Measurements from ENCODE around the gene HPS1.

DNA sequence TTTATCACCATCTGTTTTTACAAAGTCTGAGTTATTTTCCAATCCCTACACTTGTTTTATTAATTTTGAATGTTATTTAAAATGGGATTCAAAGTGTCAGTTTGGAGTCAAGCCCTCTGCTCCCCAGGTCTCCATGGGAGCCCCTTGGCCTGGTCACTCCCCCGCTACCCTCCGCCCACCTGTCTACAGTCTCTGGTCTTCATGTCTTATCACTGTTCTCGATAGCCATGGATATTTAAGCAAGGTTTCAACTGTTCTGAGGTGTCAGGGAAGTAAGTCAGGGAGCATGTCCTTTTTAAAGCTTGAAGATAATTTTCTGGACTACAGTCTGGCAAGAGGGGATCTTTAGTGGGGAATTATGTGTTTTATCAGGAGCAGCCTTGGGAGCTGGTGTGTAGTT, 19.1 kb upstream of the HPS1 start:
- TF ChIP-seq POLR2A (IDR thresholded peaks at IDR 0.05) = no peak
- TF ChIP-seq, protein P1, sequence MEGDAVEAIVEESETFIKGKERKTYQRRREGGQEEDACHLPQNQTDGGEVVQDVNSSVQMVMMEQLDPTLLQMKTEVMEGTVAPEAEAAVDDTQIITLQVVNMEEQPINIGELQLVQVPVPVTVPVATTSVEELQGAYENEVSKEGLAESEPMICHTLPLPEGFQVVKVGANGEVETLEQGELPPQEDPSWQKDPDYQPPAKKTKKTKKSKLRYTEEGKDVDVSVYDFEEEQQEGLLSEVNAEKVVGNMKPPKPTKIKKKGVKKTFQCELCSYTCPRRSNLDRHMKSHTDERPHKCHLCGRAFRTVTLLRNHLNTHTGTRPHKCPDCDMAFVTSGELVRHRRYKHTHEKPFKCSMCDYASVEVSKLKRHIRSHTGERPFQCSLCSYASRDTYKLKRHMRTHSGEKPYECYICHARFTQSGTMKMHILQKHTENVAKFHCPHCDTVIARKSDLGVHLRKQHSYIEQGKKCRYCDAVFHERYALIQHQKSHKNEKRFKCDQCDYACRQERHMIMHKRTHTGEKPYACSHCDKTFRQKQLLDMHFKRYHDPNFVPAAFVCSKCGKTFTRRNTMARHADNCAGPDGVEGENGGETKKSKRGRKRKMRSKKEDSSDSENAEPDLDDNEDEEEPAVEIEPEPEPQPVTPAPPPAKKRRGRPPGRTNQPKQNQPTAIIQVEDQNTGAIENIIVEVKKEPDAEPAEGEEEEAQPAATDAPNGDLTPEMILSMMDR (IDR thresholded peaks at IDR 0.05) = no peak
